IPS-18a (cell line): ENCODE data around the gene RASGEF1C.
"Not testable (repeated sequence)": the region's sequence is repeated elsewhere in the genome, so short reads cannot be mapped to it uniquely, and the experiment has no call there.

Experiments used
- H3K27ac ChIP-seq: one replicate; pipeline ENCODE4 v1.5.1; 2013; ENCODE audit warnings: low read length
- H3K27me3 ChIP-seq: one replicate; pipeline ENCODE4 v1.6.1; 2013; ENCODE audit warnings: mild to moderate bottlenecking, low read length; ENCODE audit not compliant: control insufficient read depth, insufficient read depth
- H3K36me3 ChIP-seq: one replicate; pipeline ENCODE4 v1.6.1; 2013; ENCODE audit warnings: low read depth, low read length; ENCODE audit not compliant: control insufficient read depth
- H3K4me1 ChIP-seq: one replicate; pipeline ENCODE4 v1.6.1; 2013; ENCODE audit warnings: low read depth, low read length; ENCODE audit not compliant: control insufficient read depth
- H3K4me3 ChIP-seq: one replicate; pipeline ENCODE4 v1.5.1; 2013; ENCODE audit warnings: low read length
- H3K9ac ChIP-seq: one replicate; pipeline ENCODE4 v1.6.1; 2013; ENCODE audit warnings: mild to moderate bottlenecking, low read length, moderate library complexity
- H3K9me3 ChIP-seq: one replicate; pipeline ENCODE4 v1.6.1; 2013; ENCODE audit warnings: low read depth, low read length; ENCODE audit not compliant: control insufficient read depth

RASGEF1C gene

DNA sequence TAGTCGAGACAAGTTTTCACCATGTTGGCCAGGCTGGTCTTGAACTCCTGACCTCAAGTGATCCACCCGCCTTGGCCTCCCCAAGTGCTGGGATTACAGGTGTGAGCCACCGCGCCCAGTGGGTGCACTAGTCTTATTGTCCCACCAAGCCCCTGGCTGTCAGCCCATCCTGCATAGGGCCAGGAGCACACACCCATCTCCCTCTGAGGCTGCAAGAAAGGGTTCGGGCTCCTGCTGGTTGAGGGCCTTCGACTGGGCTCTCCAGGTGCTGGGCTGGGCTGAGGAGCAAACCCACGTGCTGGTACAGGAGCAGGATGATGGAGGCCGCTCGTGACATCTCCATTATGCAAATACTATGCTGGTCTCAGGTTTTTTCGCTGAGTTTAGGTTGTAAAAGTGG is 112.4 kb downstream of the RASGEF1C start:
- no peaks in the 10 kb centered on the region for H3K36me3 ChIP-seq
- H3K9ac ChIP-seq: no peak overlapping the region
- no peak overlapping the region for H3K27ac ChIP-seq
- no peaks in the 10 kb centered on the region for H3K27me3 ChIP-seq
- H3K9me3 ChIP-seq: no peaks in the 10 kb centered on the region
- H3K4me1 ChIP-seq: no peaks in the 10 kb centered on the region
- H3K4me3 ChIP-seq: no peak overlapping the region

DNA sequence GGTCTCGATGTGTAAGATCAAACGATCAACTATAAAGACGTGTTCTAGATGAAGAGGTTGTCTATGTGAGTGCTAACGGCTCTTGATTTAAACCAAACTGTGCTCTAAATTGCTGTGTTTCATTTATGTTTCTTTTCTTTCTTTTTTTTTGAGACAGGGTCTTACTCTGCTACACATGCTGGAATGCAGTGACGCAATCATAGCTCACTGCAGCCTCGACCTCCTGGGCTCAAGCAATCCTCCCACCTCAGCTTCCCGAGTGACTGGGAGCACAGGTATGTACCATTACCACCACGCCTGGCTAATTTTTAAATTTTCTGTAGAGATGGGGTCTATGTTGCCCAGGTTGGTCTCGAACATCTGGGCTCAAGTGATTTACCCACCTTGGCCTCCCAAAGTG is 113.5 kb downstream of the RASGEF1C start:
- Histone ChIP-seq H3K4me3 (no peak overlapping the region), H3K9me3 (no peaks in the 10 kb centered on the region), H3K27me3 (no peaks in the 10 kb centered on the region), H3K27ac (no peak overlapping the region), H3K4me1 (peaks cover 6% of the 10 kb centered on the region), H3K9ac (no peak overlapping the region), H3K36me3 (no peaks in the 10 kb centered on the region)

DNA sequence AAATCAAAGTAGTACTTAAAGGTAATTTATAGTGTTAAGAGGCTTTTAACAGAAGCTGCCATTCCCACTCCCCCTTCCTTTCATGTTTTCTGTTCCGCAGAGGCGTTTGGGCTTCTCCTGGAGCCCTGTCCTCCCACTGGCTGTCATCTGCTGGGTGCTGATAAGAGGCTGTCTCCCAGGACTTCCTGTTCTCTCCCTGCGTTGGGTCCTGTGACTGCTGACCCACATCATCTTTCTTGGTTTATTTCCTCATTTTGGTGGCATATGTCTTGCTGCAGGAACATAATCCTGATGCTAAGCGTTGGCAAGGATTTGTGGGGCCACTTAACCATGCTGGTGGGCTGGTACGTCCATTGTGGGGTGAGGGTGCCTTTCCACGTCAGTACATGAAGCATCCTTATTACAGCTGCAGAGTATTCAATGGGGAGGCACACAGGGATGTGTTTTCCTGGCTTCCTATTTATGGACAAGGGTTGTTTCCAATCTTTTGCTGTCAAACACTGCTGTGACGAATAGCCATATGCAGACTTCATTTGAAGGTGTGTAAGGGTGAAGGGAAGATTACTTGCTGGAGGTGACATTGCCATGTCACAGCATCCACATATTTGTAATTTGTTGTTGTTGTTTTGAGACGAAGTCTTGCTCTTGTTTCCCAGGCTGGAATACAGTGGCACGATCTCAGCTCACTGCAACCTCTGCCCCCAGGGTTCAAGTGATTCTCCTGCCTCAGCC is 115.2 kb downstream of the RASGEF1C start:
- H3K27ac ChIP-seq: no peak overlapping the region
- no peaks in the 10 kb centered on the region for H3K36me3 ChIP-seq

DNA sequence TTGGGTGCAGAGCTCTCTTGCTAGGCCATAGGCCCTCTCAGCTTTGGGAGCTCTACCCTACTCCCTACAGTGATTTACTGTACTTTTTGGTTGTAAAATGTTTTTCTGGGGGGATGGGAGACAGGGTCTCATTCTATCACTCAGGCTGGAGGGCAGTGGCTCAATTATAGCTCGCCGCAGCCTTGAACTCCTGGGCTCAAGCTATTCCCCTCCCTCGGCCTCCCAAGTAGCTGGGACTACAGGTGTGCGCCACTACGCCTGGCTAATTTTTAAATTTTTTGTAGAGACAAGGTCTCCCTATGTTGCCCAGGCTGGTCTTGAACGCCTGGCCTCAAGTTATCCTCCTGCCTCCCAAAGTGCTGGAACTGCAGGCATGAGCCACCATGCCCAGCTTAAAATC is 115.8 kb downstream of the RASGEF1C start:
- H3K36me3 ChIP-seq: no peaks in the 10 kb centered on the region
- H3K4me3 ChIP-seq: no peak overlapping the region
- no peak overlapping the region for H3K9ac ChIP-seq
- no peaks in the 10 kb centered on the region for H3K9me3 ChIP-seq
- H3K27me3 ChIP-seq: no peaks in the 10 kb centered on the region
- H3K27ac ChIP-seq: no peak overlapping the region
- H3K4me1 ChIP-seq: peaks cover 12% of the 10 kb centered on the region

More for the DNA sequence above, 115.2 kb downstream of the RASGEF1C start:
- Histone ChIP-seq H3K4me1 (peaks cover 10% of the 10 kb centered on the region), H3K27me3 (no peaks in the 10 kb centered on the region), H3K4me3 (no peak overlapping the region), H3K9me3 (no peaks in the 10 kb centered on the region), H3K9ac (no peak overlapping the region)

DNA sequence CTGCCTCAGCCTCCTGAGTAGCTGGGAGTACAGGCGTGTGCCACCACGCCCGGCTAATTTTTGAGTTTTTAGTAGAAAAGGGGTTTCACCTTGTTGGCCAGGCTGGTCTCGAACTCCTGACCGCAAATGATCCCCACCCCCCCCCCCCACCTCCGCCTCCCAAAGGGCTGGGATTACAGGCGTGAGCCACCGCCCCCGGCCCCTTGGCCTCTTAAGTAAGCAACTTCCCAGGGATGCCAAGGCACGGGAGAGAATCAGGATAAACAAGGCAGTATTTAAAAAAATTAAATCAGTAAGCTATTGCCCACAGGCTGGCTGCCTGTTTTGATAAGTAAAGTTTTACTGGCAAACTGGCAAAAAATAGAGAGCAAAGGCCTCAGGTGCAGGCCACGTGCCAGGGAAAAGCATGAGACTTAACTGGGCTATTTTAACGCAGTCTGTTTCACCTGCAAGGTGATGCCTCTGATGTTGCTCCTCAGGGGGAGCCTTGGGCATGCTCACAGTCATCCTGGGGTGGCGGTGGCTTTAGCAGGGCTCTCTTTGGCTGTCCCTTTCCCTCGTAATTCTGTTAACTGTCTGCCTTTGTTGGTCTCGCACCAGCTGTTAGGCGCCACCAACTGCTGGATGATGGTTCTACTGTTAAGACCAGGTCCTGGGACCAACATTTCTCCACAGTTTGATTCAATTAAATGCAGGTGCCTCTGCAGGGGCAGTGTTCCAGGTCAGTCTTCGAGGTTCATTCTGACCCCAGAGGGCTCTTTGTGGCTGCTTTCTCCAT is 118.1 kb downstream of the RASGEF1C start:
- Histone ChIP-seq H3K36me3 (no peaks in the 10 kb centered on the region), H3K27me3 (no peaks in the 10 kb centered on the region), H3K9ac (no peak overlapping the region), H3K4me3 (no peak overlapping the region), H3K9me3 (no peaks in the 10 kb centered on the region), H3K27ac (no peak overlapping the region), H3K4me1 (peaks cover 20% of the 10 kb centered on the region)

DNA sequence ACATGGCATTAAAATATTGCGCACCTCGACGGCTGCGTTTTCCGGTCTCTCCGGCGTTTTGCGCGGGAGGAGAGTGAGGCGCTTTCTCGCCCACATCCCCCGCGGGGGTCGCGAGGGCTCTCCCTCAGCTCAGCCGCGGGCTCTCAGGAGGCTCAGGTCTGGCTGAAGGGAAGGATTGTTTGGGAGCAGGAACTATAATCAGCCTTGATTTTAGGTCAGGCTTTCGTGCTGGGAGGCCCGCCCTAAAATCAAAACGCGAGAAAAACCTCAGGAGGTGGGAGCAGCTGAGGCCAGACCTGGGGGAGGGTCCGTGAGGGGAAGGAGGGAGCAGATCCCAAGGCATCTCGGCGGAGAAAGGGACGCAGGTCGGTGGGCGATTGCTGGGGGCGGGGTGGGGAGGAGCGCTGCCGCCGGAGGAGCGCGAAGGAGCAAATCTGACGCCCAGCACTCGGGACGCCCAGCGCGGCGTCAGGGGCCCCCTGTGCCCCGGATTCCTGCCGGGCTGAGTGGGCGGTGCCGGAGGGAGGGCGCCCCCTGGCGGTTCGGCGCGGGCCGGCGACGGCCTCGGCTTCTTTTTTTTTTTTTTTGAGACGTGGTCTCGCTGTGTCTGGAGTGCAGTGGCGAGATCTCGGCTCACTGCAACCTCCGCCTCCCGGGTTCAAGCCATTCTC is 118.8 kb downstream of the RASGEF1C start:
- Histone ChIP-seq H3K27ac (peak overlapping the region; percentile 88), H3K27me3 (no peaks in the 10 kb centered on the region), H3K4me1 (peaks cover 28% of the 10 kb centered on the region), H3K9ac (peak overlapping the region; percentile 77), H3K4me3 (peak overlapping the region; percentile 67), H3K9me3 (no peaks in the 10 kb centered on the region), H3K36me3 (no peaks in the 10 kb centered on the region)

DNA sequence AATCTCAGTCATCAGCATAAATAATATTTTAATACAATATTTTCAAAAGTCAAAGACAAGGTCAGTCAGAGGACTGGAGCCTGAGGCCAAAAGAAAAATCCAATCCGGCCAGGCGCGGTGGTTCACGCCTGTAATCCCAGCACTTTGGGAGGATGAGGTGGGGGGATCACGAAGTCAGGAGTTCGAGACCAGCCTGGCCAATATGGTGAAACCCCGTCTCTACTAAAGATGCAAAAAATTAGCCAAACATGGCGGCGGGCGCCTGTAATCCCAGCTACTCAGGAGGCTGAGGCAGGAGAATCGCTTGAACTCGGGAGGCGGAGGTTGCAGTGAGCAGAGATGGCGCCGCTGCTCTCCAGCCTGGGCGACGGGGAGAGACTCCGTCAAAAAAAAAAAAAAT is 119.4 kb downstream of the RASGEF1C start:
- peaks cover 30% of the 10 kb centered on the region for H3K4me1 ChIP-seq
- not testable (repeated sequence) for H3K27me3 ChIP-seq, H3K9me3 ChIP-seq, H3K36me3 ChIP-seq, H3K27ac ChIP-seq
- H3K4me3 ChIP-seq: peak overlapping the region; percentile 67
- peak overlapping the region; percentile 77 for H3K9ac ChIP-seq

DNA sequence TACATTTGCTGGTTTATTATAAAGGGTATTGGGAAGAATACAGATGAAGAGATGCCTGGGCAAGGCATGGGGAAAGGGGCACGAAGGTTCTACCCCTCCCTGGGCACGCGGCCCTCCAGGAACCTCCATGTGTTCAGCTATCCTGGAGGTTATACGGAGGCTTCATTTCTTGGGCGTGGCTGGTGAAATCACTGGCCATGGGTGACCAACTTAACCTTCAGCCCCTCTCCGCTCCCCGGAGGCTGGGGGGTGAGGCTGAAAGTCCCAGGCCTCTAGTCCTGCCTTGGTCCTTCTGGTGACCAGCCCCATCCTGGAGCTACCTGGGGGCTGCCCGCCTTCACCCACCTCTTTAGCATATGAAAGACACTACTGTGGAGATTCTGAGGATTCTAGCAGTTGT is 120.5 kb downstream of the RASGEF1C start:
- H3K27ac ChIP-seq: no peak overlapping the region
- H3K36me3 ChIP-seq: no peaks in the 10 kb centered on the region
- H3K4me3 ChIP-seq: no peak overlapping the region
- no peaks in the 10 kb centered on the region for H3K9me3 ChIP-seq
- H3K27me3 ChIP-seq: no peaks in the 10 kb centered on the region
- no peak overlapping the region for H3K9ac ChIP-seq
- H3K4me1 ChIP-seq: peaks cover 40% of the 10 kb centered on the region

DNA sequence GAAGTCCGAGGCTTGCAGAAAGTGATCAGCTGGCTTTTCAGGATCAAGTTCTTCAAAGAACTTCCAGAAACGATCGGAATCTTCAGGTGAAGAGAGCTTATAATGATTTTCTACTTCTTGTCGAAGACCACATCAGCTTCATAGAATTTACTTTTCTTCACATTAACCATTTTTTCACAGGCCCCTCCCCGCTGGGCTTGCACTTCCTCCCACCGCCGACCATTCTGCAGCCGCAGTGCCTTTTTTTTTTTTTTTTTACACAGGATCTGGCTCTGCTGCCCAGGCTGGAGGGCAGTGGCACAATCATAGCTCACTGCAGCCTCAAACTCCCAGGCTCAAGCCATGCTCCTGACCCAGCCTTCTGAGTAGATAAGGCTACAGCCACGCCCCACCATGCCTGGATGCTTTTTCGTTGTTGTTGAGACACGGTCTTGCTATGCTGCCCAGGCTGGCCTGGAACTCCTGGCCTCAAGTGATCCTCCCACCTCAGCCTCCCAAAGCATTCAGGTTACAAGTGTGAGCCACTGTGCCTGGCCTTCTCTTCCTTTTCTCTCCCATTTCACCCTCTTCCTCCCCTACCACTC is 122.1 kb downstream of the RASGEF1C start:
- Histone ChIP-seq H3K4me3 (no peak overlapping the region), H3K4me1 (peaks cover 55% of the 10 kb centered on the region), H3K9ac (no peak overlapping the region), H3K9me3 (no peaks in the 10 kb centered on the region), H3K27ac (no peak overlapping the region), H3K27me3 (no peaks in the 10 kb centered on the region), H3K36me3 (no peaks in the 10 kb centered on the region)

DNA sequence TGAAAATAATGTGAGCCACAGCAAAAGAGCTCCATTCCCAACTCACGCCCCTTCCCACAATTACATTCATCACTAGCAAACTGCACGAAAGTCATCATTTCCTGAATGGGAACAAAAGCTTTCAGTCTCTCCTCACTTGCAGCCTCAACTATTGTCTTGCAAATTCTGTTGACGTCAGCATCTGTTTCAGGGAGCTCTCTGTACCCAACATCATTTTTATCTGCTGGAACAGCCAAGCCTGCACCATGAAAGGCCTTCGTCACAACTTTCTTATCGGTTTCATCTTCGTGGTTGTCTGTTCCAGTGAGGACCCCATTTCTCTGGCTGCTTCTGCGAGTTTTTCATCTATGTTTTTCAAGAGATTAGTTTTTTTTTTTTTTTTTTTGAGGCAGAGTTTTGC is 123.2 kb downstream of the RASGEF1C start:
- Histone ChIP-seq H3K27me3 (no peaks in the 10 kb centered on the region), H3K9ac (peak overlapping the region; percentile 18), H3K36me3 (no peaks in the 10 kb centered on the region), H3K27ac (peak overlapping the region; percentile 64), H3K9me3 (no peaks in the 10 kb centered on the region), H3K4me3 (peak overlapping the region; percentile 35), H3K4me1 (peaks cover 49% of the 10 kb centered on the region)
